Activated T-helper 9 cell treated with anti-CD3 and anti-CD28 coated beads, Interleukin-2, amount 50 U/mL, for 16 hours (primary cell): Measurements from ENCODE around the gene C2CD2.
"Not testable (repeated sequence)": the region's sequence is repeated elsewhere in the genome, so short reads cannot be mapped to it uniquely, and the experiment has no call there.

Experiments
- DNase-seq: peaks from one replicate; pipeline ENCODE4 v3.0.0-alpha.2; 2020; ENCODE audit warnings: low read depth

Gene C2CD2

DNA sequence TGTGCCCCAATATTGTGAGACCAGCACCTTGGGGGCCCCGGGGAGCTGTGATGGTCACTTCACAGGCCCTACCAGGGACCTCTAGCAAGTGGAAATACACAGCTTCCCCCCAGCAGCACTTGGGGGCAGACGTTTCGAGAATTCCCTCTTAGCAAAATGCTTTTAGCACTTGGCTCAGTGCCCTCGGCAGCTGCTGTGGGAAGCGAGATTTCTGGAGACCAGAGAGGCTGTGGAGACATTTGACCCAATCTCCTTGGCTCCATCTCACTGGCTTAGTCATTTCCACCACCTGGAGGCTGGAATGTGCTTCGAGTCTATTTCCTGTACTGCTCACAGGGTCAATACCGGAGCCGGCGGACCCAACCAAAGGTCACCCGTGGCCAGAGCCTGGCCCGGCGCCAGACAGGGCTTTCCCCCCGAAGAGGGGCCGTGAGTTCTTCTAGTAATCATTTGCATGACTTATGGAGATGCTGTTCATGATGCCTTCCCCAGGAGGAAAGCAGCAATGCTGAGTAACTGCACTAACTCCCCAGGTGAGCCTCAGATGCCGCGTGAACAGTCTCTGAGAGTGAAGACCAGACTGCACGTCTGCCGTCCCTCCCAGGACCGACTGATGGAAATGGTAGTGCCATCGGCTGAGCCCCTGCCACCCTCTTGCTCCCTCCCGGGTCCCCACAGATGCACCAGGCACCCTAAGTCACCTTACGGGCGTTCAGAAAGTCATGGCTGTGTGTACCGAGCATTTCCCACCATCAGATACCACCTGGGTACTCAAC, 4.4 kb upstream of the C2CD2 start:
- no peak for DNase-seq

DNA sequence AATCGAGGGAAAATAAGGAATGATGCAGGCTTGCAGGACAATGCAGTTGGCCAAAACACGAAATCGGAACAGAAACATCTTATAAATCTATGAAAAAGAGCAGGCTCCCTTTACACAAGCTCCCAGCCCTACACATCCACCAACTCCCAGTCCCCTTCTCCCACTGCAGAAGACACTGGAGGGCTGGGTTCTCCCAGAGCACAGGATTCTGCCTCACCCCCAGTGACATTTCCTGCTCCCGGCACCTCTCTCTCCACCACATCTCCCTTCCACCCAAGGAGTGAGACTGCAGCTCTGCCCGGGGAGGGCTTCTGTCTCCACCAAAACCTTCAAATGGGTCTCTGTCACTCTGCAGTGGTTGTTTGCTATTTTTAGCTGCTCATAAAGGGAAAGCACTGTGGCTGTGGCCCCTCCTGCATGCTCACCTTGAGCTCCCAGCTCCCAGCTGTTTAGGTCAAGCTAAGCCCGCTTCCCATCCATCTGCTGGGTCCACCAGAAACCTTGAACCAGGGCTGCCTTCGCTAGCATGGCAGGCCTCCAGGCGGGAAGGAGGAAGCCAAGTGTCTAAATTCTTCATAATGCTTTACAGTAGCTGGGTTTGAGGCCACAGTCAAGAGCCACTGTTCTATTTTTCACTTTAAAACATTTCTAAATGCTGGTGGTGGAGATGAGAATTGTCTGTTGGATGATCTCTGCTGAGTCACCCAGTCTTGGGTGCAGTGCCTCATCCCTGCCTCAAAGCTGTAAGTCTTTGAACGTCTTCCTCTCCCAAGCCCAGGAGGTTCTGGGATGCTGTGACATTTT, 3.3 kb upstream of the C2CD2 start:
- no peak for DNase-seq

DNA sequence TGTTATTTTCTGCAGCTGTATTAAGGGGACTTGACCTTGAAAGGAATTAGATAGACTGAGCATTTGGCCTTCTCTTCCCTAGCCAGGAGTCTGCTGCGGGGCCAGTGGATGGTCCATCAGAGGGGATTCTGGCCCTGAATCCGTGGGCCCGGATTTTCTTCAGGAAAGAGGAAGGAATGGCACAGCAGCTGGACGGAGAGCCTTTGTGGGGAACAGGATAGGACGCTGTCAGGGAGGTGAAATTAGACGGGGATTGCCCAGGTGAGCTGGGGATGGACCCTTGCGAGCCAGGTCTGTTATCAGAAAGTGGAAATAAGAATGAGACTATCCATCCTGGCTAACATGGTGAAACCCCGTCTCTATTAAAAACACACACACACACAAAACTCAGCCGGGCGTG, 1.7 kb upstream of the C2CD2 start:
- DNase-seq = no peak

DNA sequence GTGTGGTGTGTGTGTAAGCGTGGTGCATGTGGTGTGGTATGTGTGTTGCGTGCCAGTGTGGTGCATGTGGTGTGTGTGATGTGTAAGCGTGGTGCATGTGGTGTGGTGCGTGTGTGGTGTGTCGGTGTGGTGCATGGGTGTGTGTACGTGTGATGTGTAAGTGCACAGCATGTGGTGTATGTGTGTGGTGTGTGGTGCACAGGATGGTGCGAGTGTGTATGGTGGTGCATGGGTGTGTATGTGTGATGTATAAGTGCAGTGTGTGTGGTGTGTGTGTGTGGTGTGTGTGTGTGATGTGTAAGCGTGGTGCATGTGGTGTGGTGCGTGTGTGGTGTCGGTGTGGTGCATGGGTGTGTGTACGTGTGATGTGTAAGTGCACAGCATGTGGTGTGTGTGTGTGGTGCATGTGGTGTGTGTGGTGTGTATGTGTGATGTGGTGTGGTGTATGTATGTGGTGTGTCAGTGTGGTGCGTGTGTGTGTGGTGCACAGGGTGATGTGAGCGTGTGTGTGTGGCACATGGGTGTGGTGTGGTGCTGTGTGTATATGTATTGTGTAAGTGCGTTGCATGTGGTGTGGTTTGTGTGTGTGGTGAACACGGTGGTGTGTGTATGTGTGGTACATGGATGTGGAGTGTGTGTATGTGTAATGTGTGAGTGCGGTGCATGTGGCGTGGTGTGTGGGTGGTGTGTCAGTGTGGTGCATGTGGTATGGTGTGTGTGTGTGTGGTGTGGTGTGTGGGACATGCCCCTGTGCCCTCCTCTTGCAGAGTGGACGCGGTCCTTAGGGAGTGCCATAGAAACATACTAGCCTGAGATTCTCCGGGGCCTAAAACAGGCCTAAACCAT, 1.1 kb upstream of the C2CD2 start:
- DNase-seq = no peak

DNA sequence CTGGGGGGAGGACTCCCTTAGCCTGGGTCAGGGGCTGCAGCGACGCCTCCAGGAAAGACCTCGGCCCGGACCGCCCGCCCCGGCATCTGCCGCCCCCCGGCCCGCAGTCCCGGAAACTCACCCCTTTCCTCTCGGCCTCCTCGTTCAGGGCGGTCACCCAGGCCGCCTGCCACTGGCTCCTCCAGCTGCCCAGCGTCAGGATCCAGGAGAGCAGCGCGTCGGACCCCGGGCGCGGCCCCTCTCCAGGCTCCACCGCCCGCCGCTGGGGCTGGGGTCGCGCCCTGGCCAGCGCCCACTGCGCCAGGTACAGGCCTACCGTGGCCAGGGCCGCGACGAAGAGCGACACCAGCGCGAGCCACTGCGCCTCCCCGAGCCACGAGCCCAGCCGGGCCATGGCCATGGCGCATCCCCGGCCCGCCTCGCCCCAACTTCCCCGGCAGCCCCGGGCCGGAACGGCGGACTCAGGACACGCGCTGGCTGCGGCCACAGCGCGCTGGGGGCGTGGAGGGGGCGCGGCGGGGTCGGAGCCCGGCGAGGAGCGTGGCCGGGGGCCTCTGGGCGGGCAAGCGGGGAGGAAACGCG, 478 bp downstream of the C2CD2 start:
- DNase-seq = no peak

DNA sequence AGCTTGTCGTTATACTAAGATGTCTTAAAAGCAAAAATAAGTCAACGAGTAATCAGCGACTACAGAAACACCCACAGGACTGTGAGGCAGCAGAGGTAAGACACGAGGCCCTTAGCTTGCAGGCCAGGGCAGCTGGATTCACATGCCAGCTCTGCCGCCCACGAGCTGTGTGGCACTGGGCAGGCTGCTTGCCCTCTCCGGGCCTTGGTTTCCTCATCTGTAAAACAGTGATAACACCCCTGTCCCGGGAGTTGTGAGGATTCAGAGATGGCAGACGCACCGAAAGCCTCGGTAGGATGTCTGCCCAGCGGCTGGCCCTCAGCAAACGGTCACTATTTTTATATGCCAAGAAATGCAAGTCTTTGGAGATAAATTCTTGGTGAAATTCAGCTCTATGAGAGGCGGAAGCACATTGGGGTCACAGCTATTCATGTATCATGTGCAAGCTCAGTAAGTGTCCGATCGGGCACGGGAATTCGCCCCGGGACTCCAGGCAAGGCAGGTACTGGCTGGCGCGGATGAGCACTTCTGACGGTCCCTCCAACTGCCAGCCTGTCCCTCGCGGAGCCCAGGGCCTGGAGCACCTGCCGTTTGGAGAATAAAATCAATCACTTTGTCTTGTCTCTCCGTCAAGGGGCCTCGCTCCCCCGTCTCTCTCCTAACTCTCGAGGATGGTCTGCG, 1.1 kb downstream of the C2CD2 start:
- no peak for DNase-seq

DNA sequence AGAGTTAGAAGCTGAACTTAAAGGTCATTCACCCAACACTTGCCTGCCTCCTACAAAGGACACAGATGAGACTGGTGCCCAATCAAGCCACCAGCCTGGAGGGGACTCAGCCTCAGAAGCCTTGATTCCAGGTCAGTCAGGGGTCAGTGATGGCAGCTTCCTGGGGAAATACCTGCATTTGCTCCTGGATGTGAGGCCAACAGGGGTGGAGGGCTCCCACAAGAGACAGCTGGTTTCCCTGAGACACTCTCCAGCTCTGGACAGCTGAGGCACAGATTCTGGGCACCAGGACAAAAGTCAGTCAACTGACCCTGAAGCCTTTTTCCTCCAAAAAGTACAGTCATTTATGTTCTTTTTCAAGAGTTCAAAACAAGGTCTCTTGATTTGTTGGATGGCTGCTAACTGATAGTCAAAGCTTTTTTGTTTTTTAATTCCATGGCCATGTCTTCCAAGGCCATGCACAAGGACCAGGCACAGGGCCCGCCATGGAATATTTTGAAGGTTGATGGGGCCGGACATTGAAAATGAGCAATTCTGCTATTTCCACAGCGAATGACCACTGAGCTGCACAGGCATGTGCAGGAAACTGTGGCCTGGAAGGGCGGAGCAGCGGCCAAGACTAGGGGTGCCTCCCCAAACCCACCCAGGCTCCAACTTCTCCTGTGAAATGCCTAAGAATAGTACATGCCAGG, 1.8 kb downstream of the C2CD2 start:
- no peak for DNase-seq

DNA sequence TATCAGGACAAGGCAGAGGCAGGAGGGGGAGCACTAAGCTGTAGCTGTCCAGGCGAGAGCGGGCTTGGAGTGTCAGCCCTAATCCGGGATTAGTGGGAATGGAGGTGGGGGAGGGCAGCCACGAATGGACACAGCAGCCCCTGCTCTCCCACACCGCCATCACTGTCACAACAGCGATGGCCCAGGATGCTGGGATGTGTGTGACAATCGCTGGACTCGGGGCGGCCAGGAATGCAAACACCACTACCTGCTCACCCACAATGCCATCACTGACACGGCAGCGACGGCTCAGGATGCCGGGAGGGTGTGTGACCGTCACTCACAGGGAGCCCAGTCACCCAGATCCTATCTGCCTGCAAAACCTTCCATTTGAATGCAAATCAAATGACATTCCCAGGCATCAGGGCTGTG, 2.9 kb downstream of the C2CD2 start:
- DNase-seq = no peak

DNA sequence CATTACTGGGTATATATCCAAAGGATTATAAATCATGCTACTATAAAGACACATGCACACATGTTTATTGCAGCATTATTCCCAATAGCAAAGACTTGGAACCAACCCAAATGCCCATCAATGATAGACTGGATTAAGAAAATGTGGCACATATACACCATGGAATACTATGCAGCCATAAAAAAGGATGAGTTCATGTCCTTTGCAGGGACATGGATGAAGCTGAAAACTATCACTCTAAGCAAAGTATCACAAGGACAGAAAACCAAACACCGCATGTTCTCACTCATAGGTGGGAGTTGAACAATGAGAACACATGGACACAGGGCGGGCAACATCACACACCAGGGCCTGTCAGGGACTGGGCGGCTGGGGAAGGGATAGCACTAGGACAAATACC, 4.2 kb downstream of the C2CD2 start:
- DNase-seq = not testable (repeated sequence)

DNA sequence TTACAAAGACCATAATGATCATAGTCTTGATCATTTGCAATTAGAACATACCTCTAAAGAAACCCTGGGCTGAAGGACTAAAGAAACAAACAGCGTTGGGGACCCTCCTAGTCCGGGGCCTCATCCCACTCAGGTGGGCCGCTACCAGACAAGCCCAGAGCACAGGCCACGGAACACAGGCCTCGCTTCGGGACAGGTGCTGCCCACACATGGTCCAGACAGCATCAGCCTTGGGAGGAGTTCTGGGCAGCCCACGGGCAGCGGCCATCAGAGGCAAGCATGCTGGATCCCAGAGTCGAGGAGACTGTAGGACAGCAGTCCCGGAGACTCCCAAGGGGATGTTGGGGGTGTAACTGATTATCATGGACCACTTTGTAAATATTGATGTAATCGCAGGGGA, 4.9 kb downstream of the C2CD2 start:
- no peak for DNase-seq

DNA sequence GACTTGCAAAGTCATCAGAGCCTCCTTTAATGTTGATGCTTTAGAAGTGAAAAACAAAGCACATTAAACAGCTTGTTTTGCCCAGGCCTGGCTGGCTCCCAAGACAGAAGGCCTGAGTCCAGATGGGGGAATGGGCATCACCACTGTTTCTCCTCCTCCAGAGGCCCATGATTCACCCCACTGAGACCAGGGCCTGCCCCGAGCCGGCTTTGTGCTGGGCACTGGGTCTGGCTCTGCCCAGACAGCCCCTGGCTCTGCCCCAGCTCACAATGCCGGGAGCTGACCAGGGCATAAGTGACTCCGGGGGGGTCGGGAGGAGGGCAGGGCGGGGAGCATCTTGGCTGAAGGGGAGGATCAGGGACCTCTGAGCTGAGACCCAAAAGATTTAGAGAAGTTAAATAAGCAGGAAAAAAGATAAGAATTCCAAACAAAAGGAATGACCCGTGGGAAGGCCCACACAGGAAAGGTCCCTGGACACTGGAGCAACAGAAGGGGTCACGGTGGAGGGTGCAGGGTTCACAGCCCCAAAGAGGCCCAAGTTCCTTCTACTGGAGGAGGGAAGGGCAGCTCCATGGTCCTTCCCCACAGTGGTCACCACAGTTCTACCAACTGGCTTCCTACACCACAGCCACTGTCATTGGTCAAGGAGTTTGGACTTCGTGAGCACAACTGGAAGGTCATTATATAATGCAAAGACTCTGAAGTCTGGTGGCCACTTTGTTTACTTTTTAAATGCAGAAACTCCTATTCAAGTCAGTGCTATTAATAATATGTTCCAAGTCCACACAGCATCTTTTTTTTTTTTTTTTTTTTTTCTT, 5.5 kb downstream of the C2CD2 start:
- DNase-seq = no peak

DNA sequence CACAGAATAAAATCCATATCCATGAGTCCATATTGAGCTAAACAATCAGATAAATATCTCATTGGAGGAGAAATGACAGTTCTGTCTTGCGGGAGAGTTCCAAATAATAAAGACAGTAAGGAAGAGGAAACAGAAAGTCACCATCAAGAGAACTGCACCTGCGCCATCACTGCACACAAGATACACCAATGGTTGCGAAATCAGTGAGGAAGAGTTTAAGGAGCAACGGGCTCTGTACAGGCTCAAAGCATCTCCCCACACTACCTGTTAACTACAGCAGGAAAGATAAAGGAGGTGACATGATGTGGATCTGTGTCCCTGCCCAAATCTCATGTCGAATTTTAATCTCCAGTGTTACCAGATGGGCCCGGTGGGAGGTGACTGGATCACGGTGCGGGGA, 7.8 kb downstream of the C2CD2 start:
- DNase-seq = no peak

DNA sequence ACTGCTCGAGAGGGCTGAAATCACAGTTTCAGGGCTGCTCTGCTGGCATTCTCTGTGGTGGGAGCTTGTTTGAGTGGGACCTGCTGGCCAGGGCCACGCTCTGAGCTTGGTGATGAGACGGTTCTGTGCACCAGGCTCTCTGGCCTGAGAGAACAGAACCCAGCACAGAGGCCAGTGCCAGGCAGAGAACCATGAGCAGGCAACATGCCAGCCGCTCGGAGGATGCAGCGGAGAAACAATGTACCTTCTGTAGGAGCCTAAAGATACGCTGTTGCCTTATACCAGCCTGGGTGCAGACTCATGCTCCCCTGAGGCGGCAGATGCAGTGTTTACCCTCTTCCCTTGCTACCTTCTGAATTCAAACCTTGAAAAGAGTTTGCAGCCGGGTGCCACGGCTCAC, 10.0 kb downstream of the C2CD2 start:
- no peak for DNase-seq

DNA sequence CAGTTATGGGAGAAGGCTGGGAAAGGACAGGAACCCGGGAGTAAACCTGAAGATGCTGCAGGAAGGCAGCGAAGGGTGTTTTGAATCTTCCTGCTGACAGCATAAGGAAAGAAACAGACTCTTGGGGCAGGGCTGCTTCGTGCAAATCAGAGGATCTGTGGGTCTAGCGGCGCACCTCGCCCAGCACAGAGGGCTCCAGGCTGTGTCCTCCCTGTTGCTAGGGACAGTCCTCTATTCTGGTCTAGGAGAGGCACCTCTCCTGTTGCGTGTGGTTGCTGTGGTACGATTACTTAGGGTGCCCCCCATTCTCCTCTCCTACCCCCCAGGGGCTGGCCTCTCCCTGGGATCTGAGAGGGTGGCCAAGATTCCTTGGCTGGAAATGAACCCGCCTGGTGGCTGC, 11.4 kb downstream of the C2CD2 start:
- no peak for DNase-seq

DNA sequence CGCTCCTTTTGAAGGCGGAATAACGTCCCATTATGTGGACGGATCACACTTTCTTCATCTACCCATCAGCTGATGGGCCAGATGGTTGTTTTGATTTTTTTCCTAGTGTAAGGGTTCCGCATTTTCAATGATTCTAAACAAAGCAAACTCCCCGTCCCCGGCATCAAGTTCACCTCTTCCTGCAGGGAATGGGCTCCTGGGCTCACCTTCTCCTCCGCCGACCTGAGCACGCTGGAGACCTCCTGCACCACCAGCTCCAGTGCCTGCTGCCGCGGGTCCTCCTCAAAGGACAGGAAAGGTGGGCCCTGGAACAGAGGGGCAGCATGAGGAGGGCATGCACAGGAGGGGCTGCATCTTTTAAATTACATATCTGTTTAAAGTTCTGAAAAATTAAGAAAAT, 11.9 kb downstream of the C2CD2 start:
- DNase-seq = no peak

DNA sequence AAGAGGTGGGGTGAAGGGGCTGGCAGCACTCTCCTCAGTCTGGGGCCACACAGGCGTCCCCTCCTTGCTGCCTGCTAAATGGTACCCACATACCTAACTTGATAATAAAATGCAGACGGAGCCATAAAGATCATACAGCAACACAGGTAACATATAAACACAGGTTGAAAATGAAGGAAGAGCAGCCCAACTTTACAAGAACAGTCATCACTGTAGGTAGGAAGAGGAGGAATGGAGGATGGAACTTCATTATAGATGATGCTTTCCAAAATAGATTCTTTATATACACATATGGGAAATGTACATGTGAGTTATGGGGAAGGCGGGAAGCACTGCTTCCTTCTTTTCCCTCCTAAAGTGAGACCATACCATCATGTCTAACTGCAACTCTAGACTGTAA, 13.4 kb downstream of the C2CD2 start:
- no peak for DNase-seq

DNA sequence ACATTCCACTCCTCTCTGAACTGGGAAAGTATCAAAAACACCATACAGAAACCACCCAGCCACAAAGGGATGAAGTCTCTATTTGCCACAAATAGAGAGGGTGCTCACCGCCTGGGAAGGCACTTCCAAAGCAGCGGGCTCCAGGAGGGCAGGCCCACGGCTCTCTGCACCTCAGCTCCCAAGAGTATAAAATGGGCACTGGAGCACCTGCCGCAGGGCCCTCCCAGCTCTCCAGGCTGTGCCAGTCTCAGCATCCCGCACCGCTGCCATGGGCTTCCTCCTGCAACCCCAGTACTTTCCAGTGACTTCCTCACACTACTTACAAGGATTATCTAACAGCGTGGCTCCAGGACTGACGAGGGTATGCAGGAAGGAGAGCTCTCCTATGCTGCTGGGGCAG, 14.4 kb downstream of the C2CD2 start:
- no peak for DNase-seq

DNA sequence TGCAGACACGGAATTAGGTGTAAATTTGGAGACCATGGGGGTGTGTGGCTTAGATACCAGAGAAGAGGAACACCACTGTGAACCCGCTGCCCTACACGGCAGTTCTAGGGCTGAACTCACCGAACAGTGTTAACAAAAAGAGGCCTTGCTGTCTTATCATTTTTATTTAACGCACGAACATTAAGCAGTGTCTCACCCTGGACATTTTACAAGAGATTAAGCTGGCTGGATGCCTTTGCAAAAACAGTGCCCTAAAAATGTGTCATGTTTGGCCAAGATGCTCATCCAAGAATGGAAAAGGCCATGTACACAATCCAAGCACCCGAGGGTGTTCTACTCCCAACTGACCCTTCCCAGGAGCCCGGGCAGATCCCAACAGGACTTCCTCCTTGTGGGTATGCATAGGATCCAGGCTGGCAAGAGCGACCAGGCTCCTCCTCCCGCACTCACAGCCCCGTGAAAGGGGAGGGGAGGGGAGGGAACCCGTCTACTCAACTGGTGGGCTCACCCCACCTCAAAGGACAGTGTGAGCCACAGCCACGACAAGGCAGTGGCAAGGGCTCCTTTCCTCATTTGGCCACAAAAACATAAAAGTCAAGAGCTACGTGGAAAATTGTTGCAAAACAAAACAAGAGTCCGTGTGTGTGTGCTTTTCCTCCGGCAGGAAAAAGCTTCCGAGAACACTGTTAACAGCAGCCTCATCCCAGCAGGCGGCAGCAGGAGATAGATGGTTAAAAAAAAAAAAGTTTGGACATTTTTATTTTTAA, 20.3 kb downstream of the C2CD2 start:
- DNase-seq = no peak

DNA sequence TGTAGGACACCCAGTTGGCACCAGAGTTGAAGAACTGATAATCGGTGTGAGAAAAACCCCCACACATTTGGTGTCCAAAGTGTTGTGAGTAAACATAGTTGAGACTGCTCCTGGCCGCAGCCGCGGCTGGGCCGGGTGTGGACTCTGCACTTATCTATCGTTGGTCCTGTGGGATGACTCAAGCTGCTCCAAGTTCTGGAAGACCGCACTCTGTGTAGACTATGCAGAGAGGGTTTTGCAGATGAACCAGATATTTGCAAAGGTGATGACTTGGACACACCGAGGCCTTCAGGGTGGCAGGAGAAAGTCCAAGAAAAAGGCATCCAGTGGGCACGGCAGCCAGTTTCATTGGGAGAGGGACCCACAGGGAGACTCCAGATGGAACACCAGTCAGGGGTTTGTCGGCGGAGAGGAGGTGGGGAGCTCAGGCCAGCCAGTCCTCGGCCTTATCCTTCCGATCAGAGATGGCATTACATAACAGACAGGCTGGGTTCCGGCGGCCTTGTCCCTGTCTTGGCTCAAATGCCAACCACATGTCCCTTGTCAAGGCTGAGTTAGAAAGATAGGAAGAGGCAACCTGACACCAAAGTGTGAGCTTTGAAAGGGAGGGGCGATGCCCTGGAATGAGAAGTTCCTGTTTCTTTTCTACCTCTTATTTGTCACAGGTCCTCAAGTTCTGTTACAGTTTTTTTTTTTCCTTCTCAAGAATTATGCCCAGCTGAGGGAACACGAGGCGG, 21.1 kb downstream of the C2CD2 start:
- no peak for DNase-seq
